Transverse colon (tissue), 4 donors: ENCODE results near the gene PAFAH1B2.

Source experiments
- POLR2AphosphoS5 ChIP-seq, 3 donors: sonication (generic); formaldehyde crosslinking; IDR thresholded peaks; one replicate each; pipeline ENCODE4 v1.6.1; 2016; ENCODE audit warnings: antibody characterized with exemption in 3 of 3
- TF ChIP-seq, protein P1 (sequence below), 5 experiments: fragments of 200-600 bp in 3 of 5; fragments of 450-650 bp in 2 of 5; sonication (generic) in 3 of 5; IDR thresholded peaks; 1 replicate in 2 of 5; 2 replicates in 3 of 5; pipeline ENCODE4 v1.5.1; 2016 to 2017; ENCODE audit warnings: antibody characterized with exemption in 5 of 5, inconsistent platforms in 3 of 5, mild to moderate bottlenecking in 2 of 5, moderate library complexity in 1 of 5

- TF ChIP-seq, protein P1, sequence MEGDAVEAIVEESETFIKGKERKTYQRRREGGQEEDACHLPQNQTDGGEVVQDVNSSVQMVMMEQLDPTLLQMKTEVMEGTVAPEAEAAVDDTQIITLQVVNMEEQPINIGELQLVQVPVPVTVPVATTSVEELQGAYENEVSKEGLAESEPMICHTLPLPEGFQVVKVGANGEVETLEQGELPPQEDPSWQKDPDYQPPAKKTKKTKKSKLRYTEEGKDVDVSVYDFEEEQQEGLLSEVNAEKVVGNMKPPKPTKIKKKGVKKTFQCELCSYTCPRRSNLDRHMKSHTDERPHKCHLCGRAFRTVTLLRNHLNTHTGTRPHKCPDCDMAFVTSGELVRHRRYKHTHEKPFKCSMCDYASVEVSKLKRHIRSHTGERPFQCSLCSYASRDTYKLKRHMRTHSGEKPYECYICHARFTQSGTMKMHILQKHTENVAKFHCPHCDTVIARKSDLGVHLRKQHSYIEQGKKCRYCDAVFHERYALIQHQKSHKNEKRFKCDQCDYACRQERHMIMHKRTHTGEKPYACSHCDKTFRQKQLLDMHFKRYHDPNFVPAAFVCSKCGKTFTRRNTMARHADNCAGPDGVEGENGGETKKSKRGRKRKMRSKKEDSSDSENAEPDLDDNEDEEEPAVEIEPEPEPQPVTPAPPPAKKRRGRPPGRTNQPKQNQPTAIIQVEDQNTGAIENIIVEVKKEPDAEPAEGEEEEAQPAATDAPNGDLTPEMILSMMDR (IDR thresholded peaks at IDR 0.05), result no peak
- no peak for TF ChIP-seq POLR2AphosphoS5 (IDR thresholded peaks at IDR 0.05)
Measured at GRCh38 chr11:117214404-117215110, 70.5 kb downstream of the PAFAH1B2 start.
